K562 (cell line): Measurements from ENCODE around the gene NR4A2. TPM values are rescaled to one million over a fixed set of nuclear protein-coding genes. Genes with fewer than 3 reads are reported as not detected.
A peak's percentile ranks its signal among the peaks of the same experiment; 100 is the strongest.

Source experiments
- BCL6 ChIP-seq: fragments of 250-450 bp; sonication (Bioruptor Pico); IDR thresholded peaks from 2 replicates; pipeline ENCODE4 v1.4.0; 2020
- FOS ChIP-seq: IDR thresholded peaks from 3 replicates; pipeline ENCODE4 v1.6.1; 2011; ENCODE audit not compliant: insufficient read length; ENCODE audit errors: extremely low read depth
- KDM1A ChIP-seq, 2 experiments: fragments of 450-650 bp; IDR thresholded peaks; 2 replicates each; pipeline ENCODE4 v1.6.1; 2016; ENCODE audit warnings: mild to moderate bottlenecking in 2 of 2
- KDM4B ChIP-seq, 2 experiments: fragments of 450-650 bp in 1 of 2; sonication (generic) in 1 of 2; IDR thresholded peaks; 2 replicates each; pipeline ENCODE4 v1.6.1; 2016 to 2017; ENCODE audit warnings: borderline replicate concordance in 2 of 2, antibody characterized with exemption in 1 of 2, low read depth in 1 of 2, mild to moderate bottlenecking in 1 of 2
- MCM7 ChIP-seq, 2 experiments: fragments of 450-650 bp; IDR thresholded peaks; 2 replicates each; pipeline ENCODE4 v1.6.1; 2016 to 2018
- PML ChIP-seq: IDR thresholded peaks from 2 replicates; pipeline ENCODE4 v1.6.1; 2012; ENCODE audit warnings: low read length, inconsistent platforms
- RAD51 ChIP-seq: fragments of 450-650 bp; IDR thresholded peaks from 2 replicates; pipeline ENCODE4 v1.7.1; 2016; ENCODE audit warnings: low read depth, mild to moderate bottlenecking, borderline replicate concordance
- SP2 ChIP-seq: IDR thresholded peaks from 2 replicates; pipeline ENCODE4 v1.6.1; 2011; ENCODE audit warnings: mild to moderate bottlenecking, low read depth, low read length, moderate library complexity; ENCODE audit not compliant: poor library complexity, severe bottlenecking; ENCODE audit errors: extremely low read depth
- TAF15 ChIP-seq: fragments of 200-400 bp; formaldehyde crosslinking; IDR thresholded peaks from 2 replicates; pipeline ENCODE4 v1.6.1; 2017; ENCODE audit warnings: mild to moderate bottlenecking, low read depth, low read length, moderate library complexity
- polyA plus RNA-seq, 8 experiments: library from polyadenylated mRNA; depleted of rRNA in 4 of 8; stranded (reverse) in 5 of 8; unstranded in 3 of 8; fragments of >200 nt; fragmentation: Nextera tagmentation in 2 of 8; fragmentation: Illumina TruSeq in 1 of 8; extraction: Ambion mirVana in 2 of 8; extraction: Trizol in 1 of 8; gene quantifications; 2 replicates each; pipeline versions ENCODE4 v1.2.1 to v1.2.3, GENCODE V29; 2011 to 2014; ENCODE audit warnings: inconsistent platforms in 1 of 8, missing spikeins in 1 of 8
- total RNA-seq, 7 experiments: library from RNA; depleted of rRNA in 6 of 7; stranded (reverse); fragments of >200 nt in 6 of 7; fragmentation: Illumina TruSeq in 2 of 7; extraction: Trizol in 2 of 7; gene quantifications; 2 replicates each; pipeline versions ENCODE4 v1.2.1 to v1.2.3, GENCODE V29; 2011 to 2021; ENCODE audit warnings: low replicate concordance in 1 of 7
- TF ChIP-seq, protein P1 (sequence below): sonication (generic); formaldehyde crosslinking; IDR thresholded peaks from 2 replicates; pipeline ENCODE4 v1.8.1; 2022; ENCODE audit warnings: missing genetic modification reagents
- TF ChIP-seq, protein P2 (sequence below): fragments of 450-650 bp; formaldehyde crosslinking; IDR thresholded peaks from 2 replicates; pipeline ENCODE4 v1.4.0; 2022; ENCODE audit warnings: mild to moderate bottlenecking, moderate library complexity
- TF ChIP-seq, protein P3 (sequence below), 2 experiments: fragments of 200-800 bp in 1 of 2; sonication (Bioruptor generic) in 1 of 2; sonication (generic) in 1 of 2; formaldehyde crosslinking in 1 of 2; IDR thresholded peaks in 1 of 2; conservative IDR thresholded peaks in 1 of 2; 2 replicates each; pipeline versions ENCODE4 v1.5.0 to v1.6.1; 2016 to 2020; ENCODE audit warnings: missing compliant biosample characterization in 1 of 2, missing genetic modification characterization in 1 of 2, missing genetic modification reagents in 1 of 2
- TF ChIP-seq, protein P4 (sequence below): sonication (generic); formaldehyde crosslinking; IDR thresholded peaks from 2 replicates; pipeline ENCODE4 v1.8.1; 2022; ENCODE audit warnings: missing genetic modification reagents
- TF ChIP-seq, protein P5 (sequence below): sonication (generic); formaldehyde crosslinking; IDR thresholded peaks from 2 replicates; pipeline ENCODE4 v1.8.0; 2023; ENCODE audit warnings: mild to moderate bottlenecking, missing genetic modification reagents
- TF ChIP-seq, protein P6 (sequence below): fragments of 250-450 bp; sonication (Bioruptor Pico); IDR thresholded peaks from 2 replicates; pipeline ENCODE4 v1.5.0; 2020; ENCODE audit warnings: mild to moderate bottlenecking, borderline replicate concordance

Gene NR4A2
- total and polyA plus RNA-seq, 9 of the 15 experiments (the other 6 are each of a cell fraction or from before 2014, with no cell fraction given), result 0.94 to 5.1 (median 1.3) TPM

DNA sequence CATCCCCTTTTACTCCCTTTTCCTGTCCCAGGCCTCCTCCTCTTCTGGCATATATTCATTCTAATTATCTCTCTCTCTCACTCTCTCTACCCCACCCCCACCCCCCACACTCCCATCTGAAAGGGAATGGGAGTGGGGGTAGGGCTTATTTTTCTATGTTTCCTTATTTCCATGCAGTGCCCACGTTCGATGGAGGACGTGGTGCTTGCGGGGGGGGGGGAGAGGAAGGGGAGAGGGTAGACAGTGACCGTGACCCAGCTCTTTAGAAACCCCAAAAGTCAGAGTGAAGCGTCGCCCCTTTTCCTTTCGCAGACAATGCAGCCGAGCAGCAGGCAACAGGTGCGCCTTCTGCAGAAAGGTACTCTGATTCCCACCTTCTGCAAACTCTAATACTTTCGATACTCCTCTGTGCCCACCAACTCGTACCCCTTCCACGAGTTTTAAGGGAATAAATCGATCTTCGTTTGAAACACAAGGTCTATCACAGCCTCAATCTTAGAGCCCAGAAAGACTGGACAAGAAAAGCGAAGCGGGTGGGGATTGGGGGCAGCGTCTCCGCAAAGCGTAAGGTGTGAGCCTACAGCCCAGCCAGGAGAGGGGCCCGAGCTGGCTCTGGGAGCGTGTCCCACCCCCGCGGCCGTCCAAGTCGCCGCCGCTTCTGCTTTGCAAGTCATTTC is 891 bp upstream of the NR4A2 start (continued):
- TF ChIP-seq MCM7 (IDR thresholded peaks at IDR 0.05) (no peak), RAD51 (no peak), KDM4B (IDR thresholded peaks at IDR 0.05; ENCODE audit: borderline replicate concordance in 2 of 2, low read depth in 1 of 2) (no peak), BCL6 (CRISPR knock-in tag) (no peak), SP2 (no peak), KDM1A (IDR thresholded peaks at IDR 0.05) (0 out of 4 replicates have a peak, but pooled peaks of 1 of the 2 experiments have one; percentile 11), PML (no peak), FOS (no peak), TAF15 (no peak)
- TF ChIP-seq, protein P1, sequence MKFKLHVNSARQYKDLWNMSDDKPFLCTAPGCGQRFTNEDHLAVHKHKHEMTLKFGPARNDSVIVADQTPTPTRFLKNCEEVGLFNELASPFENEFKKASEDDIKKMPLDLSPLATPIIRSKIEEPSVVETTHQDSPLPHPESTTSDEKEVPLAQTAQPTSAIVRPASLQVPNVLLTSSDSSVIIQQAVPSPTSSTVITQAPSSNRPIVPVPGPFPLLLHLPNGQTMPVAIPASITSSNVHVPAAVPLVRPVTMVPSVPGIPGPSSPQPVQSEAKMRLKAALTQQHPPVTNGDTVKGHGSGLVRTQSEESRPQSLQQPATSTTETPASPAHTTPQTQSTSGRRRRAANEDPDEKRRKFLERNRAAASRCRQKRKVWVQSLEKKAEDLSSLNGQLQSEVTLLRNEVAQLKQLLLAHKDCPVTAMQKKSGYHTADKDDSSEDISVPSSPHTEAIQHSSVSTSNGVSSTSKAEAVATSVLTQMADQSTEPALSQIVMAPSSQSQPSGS (CRISPR knock-in tag), result no peak
- TF ChIP-seq, protein P2, sequence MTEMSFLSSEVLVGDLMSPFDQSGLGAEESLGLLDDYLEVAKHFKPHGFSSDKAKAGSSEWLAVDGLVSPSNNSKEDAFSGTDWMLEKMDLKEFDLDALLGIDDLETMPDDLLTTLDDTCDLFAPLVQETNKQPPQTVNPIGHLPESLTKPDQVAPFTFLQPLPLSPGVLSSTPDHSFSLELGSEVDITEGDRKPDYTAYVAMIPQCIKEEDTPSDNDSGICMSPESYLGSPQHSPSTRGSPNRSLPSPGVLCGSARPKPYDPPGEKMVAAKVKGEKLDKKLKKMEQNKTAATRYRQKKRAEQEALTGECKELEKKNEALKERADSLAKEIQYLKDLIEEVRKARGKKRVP (CRISPR knock-in tag), result no peak
- TF ChIP-seq, protein P3, sequence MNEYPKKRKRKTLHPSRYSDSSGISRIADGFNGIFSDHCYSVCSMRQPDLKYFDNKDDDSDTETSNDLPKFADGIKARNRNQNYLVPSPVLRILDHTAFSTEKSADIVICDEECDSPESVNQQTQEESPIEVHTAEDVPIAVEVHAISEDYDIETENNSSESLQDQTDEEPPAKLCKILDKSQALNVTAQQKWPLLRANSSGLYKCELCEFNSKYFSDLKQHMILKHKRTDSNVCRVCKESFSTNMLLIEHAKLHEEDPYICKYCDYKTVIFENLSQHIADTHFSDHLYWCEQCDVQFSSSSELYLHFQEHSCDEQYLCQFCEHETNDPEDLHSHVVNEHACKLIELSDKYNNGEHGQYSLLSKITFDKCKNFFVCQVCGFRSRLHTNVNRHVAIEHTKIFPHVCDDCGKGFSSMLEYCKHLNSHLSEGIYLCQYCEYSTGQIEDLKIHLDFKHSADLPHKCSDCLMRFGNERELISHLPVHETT (CRISPR knock-in tag; conservative IDR thresholded peaks at IDR 0.05 in 1 of 2, IDR thresholded peaks at IDR 0.05 in 1 of 2), result no peak; a peak in 1 of 4 replicates
- TF ChIP-seq, protein P4, sequence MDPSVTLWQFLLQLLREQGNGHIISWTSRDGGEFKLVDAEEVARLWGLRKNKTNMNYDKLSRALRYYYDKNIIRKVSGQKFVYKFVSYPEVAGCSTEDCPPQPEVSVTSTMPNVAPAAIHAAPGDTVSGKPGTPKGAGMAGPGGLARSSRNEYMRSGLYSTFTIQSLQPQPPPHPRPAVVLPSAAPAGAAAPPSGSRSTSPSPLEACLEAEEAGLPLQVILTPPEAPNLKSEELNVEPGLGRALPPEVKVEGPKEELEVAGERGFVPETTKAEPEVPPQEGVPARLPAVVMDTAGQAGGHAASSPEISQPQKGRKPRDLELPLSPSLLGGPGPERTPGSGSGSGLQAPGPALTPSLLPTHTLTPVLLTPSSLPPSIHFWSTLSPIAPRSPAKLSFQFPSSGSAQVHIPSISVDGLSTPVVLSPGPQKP, result no peak
- TF ChIP-seq, protein P5, sequence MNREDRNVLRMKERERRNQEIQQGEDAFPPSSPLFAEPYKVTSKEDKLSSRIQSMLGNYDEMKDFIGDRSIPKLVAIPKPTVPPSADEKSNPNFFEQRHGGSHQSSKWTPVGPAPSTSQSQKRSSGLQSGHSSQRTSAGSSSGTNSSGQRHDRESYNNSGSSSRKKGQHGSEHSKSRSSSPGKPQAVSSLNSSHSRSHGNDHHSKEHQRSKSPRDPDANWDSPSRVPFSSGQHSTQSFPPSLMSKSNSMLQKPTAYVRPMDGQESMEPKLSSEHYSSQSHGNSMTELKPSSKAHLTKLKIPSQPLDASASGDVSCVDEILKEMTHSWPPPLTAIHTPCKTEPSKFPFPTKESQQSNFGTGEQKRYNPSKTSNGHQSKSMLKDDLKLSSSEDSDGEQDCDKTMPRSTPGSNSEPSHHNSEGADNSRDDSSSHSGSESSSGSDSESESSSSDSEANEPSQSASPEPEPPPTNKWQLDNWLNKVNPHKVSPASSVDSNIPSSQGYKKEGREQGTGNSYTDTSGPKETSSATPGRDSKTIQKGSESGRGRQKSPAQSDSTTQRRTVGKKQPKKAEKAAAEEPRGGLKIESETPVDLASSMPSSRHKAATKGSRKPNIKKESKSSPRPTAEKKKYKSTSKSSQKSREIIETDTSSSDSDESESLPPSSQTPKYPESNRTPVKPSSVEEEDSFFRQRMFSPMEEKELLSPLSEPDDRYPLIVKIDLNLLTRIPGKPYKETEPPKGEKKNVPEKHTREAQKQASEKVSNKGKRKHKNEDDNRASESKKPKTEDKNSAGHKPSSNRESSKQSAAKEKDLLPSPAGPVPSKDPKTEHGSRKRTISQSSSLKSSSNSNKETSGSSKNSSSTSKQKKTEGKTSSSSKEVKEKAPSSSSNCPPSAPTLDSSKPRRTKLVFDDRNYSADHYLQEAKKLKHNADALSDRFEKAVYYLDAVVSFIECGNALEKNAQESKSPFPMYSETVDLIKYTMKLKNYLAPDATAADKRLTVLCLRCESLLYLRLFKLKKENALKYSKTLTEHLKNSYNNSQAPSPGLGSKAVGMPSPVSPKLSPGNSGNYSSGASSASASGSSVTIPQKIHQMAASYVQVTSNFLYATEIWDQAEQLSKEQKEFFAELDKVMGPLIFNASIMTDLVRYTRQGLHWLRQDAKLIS (CRISPR knock-in tag), result no peak; the same call in 1 of the 2 replicates
- TF ChIP-seq, protein P6, sequence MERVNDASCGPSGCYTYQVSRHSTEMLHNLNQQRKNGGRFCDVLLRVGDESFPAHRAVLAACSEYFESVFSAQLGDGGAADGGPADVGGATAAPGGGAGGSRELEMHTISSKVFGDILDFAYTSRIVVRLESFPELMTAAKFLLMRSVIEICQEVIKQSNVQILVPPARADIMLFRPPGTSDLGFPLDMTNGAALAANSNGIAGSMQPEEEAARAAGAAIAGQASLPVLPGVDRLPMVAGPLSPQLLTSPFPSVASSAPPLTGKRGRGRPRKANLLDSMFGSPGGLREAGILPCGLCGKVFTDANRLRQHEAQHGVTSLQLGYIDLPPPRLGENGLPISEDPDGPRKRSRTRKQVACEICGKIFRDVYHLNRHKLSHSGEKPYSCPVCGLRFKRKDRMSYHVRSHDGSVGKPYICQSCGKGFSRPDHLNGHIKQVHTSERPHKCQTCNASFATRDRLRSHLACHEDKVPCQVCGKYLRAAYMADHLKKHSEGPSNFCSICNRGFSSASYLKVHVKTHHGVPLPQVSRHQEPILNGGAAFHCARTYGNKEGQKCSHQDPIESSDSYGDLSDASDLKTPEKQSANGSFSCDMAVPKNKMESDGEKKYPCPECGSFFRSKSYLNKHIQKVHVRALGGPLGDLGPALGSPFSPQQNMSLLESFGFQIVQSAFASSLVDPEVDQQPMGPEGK, result no peak
